ENCODE measurements around the gene MARVELD1.

MARVELD1 gene

GRCh38 chr10:97736403-97736901, 22.9 kb downstream of the MARVELD1 start:
- no peak for TF ChIP-seq CTCF (IDR thresholded peaks at IDR 0.05)
- H3K4me3 ChIP-seq (ENCODE audit: low read depth, low read length): peak overlapping the region; percentile 97
- no peaks in the 10 kb centered on the region for H3K4me1 ChIP-seq
- no peaks in the 10 kb centered on the region for H3K9me3 ChIP-seq (ENCODE audit: control insufficient read depth, low read length)
- H2AFZ ChIP-seq: peak overlapping the region; percentile 95
- peaks cover 19% of the 10 kb centered on the region for H3K79me2 ChIP-seq
- H3K9ac ChIP-seq: no peak overlapping the region
- no peaks in the 10 kb centered on the region for H3K27me3 ChIP-seq (ENCODE audit: control insufficient read depth, insufficient read depth, low read length)
- no peaks in the 10 kb centered on the region for H3K36me3 ChIP-seq (ENCODE audit: control insufficient read depth, insufficient read depth, low read length)
- peak overlapping the region; percentile 79 for H3K27ac ChIP-seq
- peak overlapping the region; percentile 63 for H3K4me2 ChIP-seq (ENCODE audit: low read length)

- Histone ChIP-seq H3K9ac (peak within 1 kb of the TSS; percentile 89), H3K4me1 (no peaks in the 10 kb centered on the region), H3K9me3 (ENCODE audit: control insufficient read depth, low read length) (no peaks in the 10 kb centered on the region), H3K79me2 (peaks cover 19% of the 10 kb centered on the region), H3K27ac (peak within 1 kb of the TSS; percentile 79), H3K4me2 (ENCODE audit: low read length) (peak within 1 kb of the TSS; percentile 89), H3K27me3 (ENCODE audit: control insufficient read depth, insufficient read depth, low read length) (no peaks in the 10 kb centered on the region), H2AFZ (peak within 1 kb of the TSS; percentile 95), H3K36me3 (ENCODE audit: control insufficient read depth, insufficient read depth, low read length) (no peaks in the 10 kb centered on the region), H3K4me3 (ENCODE audit: low read depth, low read length) (peak within 1 kb of the TSS; percentile 97)
- TF ChIP-seq CTCF (IDR thresholded peaks at IDR 0.05): no peak
Measured at GRCh38 chr10:97736902-97737769, 23.6 kb downstream of the MARVELD1 start, which contains the start of gene ZFYVE27. ZFYVE27 (plus strand) TSS chr10:97737128; CDS start chr10:97738478, 1,350 bp downstream.

GRCh38 chr10:97737770-97738265, 24.3 kb downstream of the MARVELD1 start:
- Histone ChIP-seq H3K4me2 (ENCODE audit: low read length) (peak overlapping the region; percentile 89), H3K9ac (peak overlapping the region; percentile 89), H3K27me3 (ENCODE audit: control insufficient read depth, insufficient read depth, low read length) (no peaks in the 10 kb centered on the region), H2AFZ (peak overlapping the region; percentile 95), H3K9me3 (ENCODE audit: control insufficient read depth, low read length) (no peaks in the 10 kb centered on the region), H3K4me3 (ENCODE audit: low read depth, low read length) (peak overlapping the region; percentile 97), H3K27ac (no peak overlapping the region), H3K4me1 (peaks cover under 1% of the 10 kb centered on the region), H3K79me2 (peaks cover 19% of the 10 kb centered on the region), H3K36me3 (ENCODE audit: control insufficient read depth, insufficient read depth, low read length) (no peaks in the 10 kb centered on the region)
- TF ChIP-seq CTCF (IDR thresholded peaks at IDR 0.05): no peak

- no peak overlapping the region for H3K27ac ChIP-seq
- no peak overlapping the region for H2AFZ ChIP-seq
- TF ChIP-seq CTCF (IDR thresholded peaks at IDR 0.05): no peak
- H3K4me1 ChIP-seq: peaks cover 3% of the 10 kb centered on the region
- no peak overlapping the region for H3K4me3 ChIP-seq (ENCODE audit: low read depth, low read length)
- peaks cover 19% of the 10 kb centered on the region for H3K79me2 ChIP-seq
- no peak overlapping the region for H3K9ac ChIP-seq
- H3K27me3 ChIP-seq (ENCODE audit: control insufficient read depth, insufficient read depth, low read length): no peaks in the 10 kb centered on the region
- H3K9me3 ChIP-seq (ENCODE audit: control insufficient read depth, low read length): no peaks in the 10 kb centered on the region
- H3K4me2 ChIP-seq (ENCODE audit: low read length): no peak overlapping the region
- H3K36me3 ChIP-seq (ENCODE audit: control insufficient read depth, insufficient read depth, low read length): no peaks in the 10 kb centered on the region
Measured at GRCh38 chr10:97738616-97739015, 25.1 kb downstream of the MARVELD1 start.
